Upper lobe of left lung (tissue), 6 donors: ENCODE results near the gene ADGRF1. TPM values are rescaled to one million over a fixed set of nuclear protein-coding genes. Genes with fewer than 3 reads are reported as not detected.
A peak's percentile ranks its signal among the peaks of the same experiment; 100 is the strongest.
"Not testable (repeated sequence)": the region's sequence is repeated elsewhere in the genome, so short reads cannot be mapped to it uniquely, and the experiment has no call there.

Experiments
- ATAC-seq, 2 donors: fragments of 200-7000 bp; cut with Tn5 transposase; one replicate each; pipeline ENCODE4 v1.9.1; 2022; ENCODE audit warnings: mild to moderate bottlenecking in 2 of 2, moderate library complexity in 2 of 2; ENCODE audit not compliant: low FRiP score in 2 of 2
- DNase-seq, 2 donors: peaks; one replicate each; pipeline ENCODE4 v3.0.0-alpha.2; 2019 to 2020
- H3K27ac ChIP-seq, 4 donors: fragments of 200-600 bp; sonication (generic); one replicate each; pipeline ENCODE4 v1.5.1; 2016 to 2019
- H3K27me3 ChIP-seq, 4 donors: fragments of 200-600 bp; sonication (generic); one replicate each; pipeline ENCODE4 v1.5.1; 2017 to 2019
- H3K36me3 ChIP-seq, 4 donors: fragments of 200-600 bp; sonication (generic); one replicate each; pipeline ENCODE4 v1.5.1; 2016 to 2019
- H3K4me1 ChIP-seq, 4 donors: fragments of 200-600 bp; sonication (generic); one replicate each; pipeline ENCODE4 v1.5.1; 2018 to 2019
- H3K4me3 ChIP-seq, 4 donors: fragments of 200-600 bp; sonication (generic); one replicate each; pipeline ENCODE4 v1.5.1; 2017 to 2019; ENCODE audit warnings: mild to moderate bottlenecking in 2 of 4, moderate library complexity in 1 of 4
- H3K9me3 ChIP-seq, 4 donors: fragments of 200-600 bp; sonication (generic); one replicate each; pipeline ENCODE4 v1.5.1; 2018 to 2019
- CTCF ChIP-seq, 6 experiments: fragments of 450-650 bp in 4 of 6; fragments of 200-600 bp in 2 of 6; sonication (generic) in 2 of 6; IDR thresholded peaks; one replicate each; pipeline ENCODE4 v1.5.1; 2016 to 2019; ENCODE audit warnings: antibody characterized with exemption in 6 of 6
- EP300 ChIP-seq, 4 donors: sonication (generic); formaldehyde crosslinking; IDR thresholded peaks; one replicate each; pipeline ENCODE4 v1.5.1; 2017; ENCODE audit warnings: antibody characterized with exemption in 4 of 4, control low read depth in 2 of 4
- POLR2A ChIP-seq, 4 donors: fragments of 450-650 bp; IDR thresholded peaks; one replicate each; pipeline ENCODE4 v1.5.1; 2016 to 2017; ENCODE audit warnings: antibody characterized with exemption in 4 of 4, mild to moderate bottlenecking in 2 of 4
- POLR2AphosphoS5 ChIP-seq, 2 donors: sonication (generic); formaldehyde crosslinking; IDR thresholded peaks; one replicate each; pipeline ENCODE4 v1.5.1; 2017; ENCODE audit warnings: antibody characterized with exemption in 2 of 2
- WGBS, 2 donors: methylation state at CpG; one replicate each; pipeline ENCODE4 v1.1.5; 2017 to 2018; 5-methylcytosine and 5-hydroxymethylcytosine counted together
- total RNA-seq, 6 donors: library from RNA; depleted of rRNA in 4 of 6; stranded (reverse); fragments of >200 nt in 4 of 6; gene quantifications; one replicate each; pipeline versions ENCODE4 v1.1.0 to v1.2.1, GENCODE V29; 2016 to 2021
- donor health status: DM: no; HTN: no; CAD: no; lungs with moderate emphysema.
- donor health status: DM: no; HTN: yes; CAD: no; lungs with severe emphysema.

The ADGRF1 gene
- total RNA-seq, 6 donors from 2014 or later = 2.3 to 10.3 (median 7.5) TPM

- H3K27me3 ChIP-seq = no peaks in the 10 kb centered on the region
- peaks cover 0 to 5% (median 0%) of the 10 kb centered on the region in 4 donors for H3K4me1 ChIP-seq
- 20 to 79% methylated on average over 1 of the region's 1 CpG for whole genome bisulfite sequencing, 2 donors
- H3K4me3 ChIP-seq = no peak overlapping the region
- no peaks in the 10 kb centered on the region for H3K36me3 ChIP-seq
- TF ChIP-seq CTCF (IDR thresholded peaks at IDR 0.05) (no peak), POLR2AphosphoS5 (IDR thresholded peaks at IDR 0.05) (no peak), EP300 (IDR thresholded peaks at IDR 0.05) (no peak), POLR2A (IDR thresholded peaks at IDR 0.05) (no peak)
- H3K9me3 ChIP-seq = no peaks in the 10 kb centered on the region
- no peak for DNase-seq
- no peak for ATAC-seq
- H3K27ac ChIP-seq = no peak overlapping the region
Measured at GRCh38 chr6:46996860-46997641, 45.1 kb downstream of the ADGRF1 start.

GRCh38 chr6:46994933-46995332, 47.2 kb downstream of the ADGRF1 start:
- 55 to 100% methylated on average over 1 of the region's 1 CpG for WGBS, 2 donors
- no peak for ATAC-seq

GRCh38 chr6:46993846-46994245, 48.3 kb downstream of the ADGRF1 start:
- WGBS, 2 donors = 70 to 73% methylated on average over 3 of the region's 3 CpGs
- no peaks in the 10 kb centered on the region for H3K27me3 ChIP-seq
- DNase-seq (no peak), ATAC-seq (peak; percentile 34 to 76)
- no peaks in the 10 kb centered on the region for H3K36me3 ChIP-seq
- no peak overlapping the region for H3K4me3 ChIP-seq
- no peaks in the 10 kb centered on the region for H3K9me3 ChIP-seq
- H3K27ac ChIP-seq = no peak overlapping the region
- peak in 1 of 2 donors; percentile 28 for TF ChIP-seq POLR2AphosphoS5 (IDR thresholded peaks at IDR 0.05)
- no peak for TF ChIP-seq POLR2A (IDR thresholded peaks at IDR 0.05)
- TF ChIP-seq EP300 (IDR thresholded peaks at IDR 0.05) = peak in 2 of 4 donors; percentile 45 to 58
- H3K4me1 ChIP-seq = peaks cover 16 to 26% (median 21%) of the 10 kb centered on the region in 4 donors

More at GRCh38 chr6:46994933-46995332, 47.2 kb downstream of the ADGRF1 start:
- H3K27me3 ChIP-seq = no peaks in the 10 kb centered on the region
- H3K27ac ChIP-seq = no peak overlapping the region
- H3K4me1 ChIP-seq = peaks cover 12 to 16% (median 15%) of the 10 kb centered on the region in 4 donors
- H3K9me3 ChIP-seq = no peaks in the 10 kb centered on the region
- H3K36me3 ChIP-seq = no peaks in the 10 kb centered on the region
- no peak for DNase-seq
- no peak for TF ChIP-seq POLR2A (IDR thresholded peaks at IDR 0.05)
- TF ChIP-seq POLR2AphosphoS5 (IDR thresholded peaks at IDR 0.05) = no peak
- TF ChIP-seq CTCF (IDR thresholded peaks at IDR 0.05) = no peak
- TF ChIP-seq EP300 (IDR thresholded peaks at IDR 0.05) = no peak
- no peak overlapping the region for H3K4me3 ChIP-seq

GRCh38 chr6:46992391-46992790, 49.7 kb downstream of the ADGRF1 start:
- H3K27ac ChIP-seq, H3K9me3 ChIP-seq, ATAC-seq, H3K36me3 ChIP-seq, H3K4me3 ChIP-seq, H3K27me3 ChIP-seq, DNase-seq: not testable (repeated sequence)
- H3K4me1 ChIP-seq = peaks cover 16 to 26% (median 21%) of the 10 kb centered on the region in 4 donors
- WGBS, 2 donors = 90 to 92% methylated on average over 2 of the region's 2 CpGs

GRCh38 chr6:46990818-46991510, 51.2 kb downstream of the ADGRF1 start:
- H3K36me3 ChIP-seq, H3K9me3 ChIP-seq, H3K27me3 ChIP-seq, H3K4me3 ChIP-seq: not testable (repeated sequence)
- peak; percentile 58 to 91 (median 85) for TF ChIP-seq CTCF (IDR thresholded peaks at IDR 0.05)
- peak; percentile 54 to 90 for TF ChIP-seq POLR2AphosphoS5 (IDR thresholded peaks at IDR 0.05)
- peak in 3 of 4 donors; percentile 82 to 93 (median 89) for TF ChIP-seq EP300 (IDR thresholded peaks at IDR 0.05)
- Histone ChIP-seq H3K27ac (peak overlapping the region; percentile 45 to 77 (median 62)), H3K4me1 (peaks cover 16 to 32% (median 23%) of the 10 kb centered on the region in 4 donors)
- 20 to 23% methylated on average over 6 of the region's 6 CpGs for WGBS, 2 donors
- ATAC-seq (peak; percentile 90 to 93), DNase-seq (peak in 1 of 2 donors; percentile 44)
